Activated CD8-positive, alpha-beta memory T cell treated with anti-CD3 and anti-CD28 coated beads, Interleukin-2, amount 50 U/mL, for 4 hours (primary cell): ENCODE data around the gene SAPCD2.

Source experiments
- DNase-seq: peaks from one replicate; pipeline ENCODE4 v3.0.0-alpha.2; 2020

SAPCD2 gene

DNA sequence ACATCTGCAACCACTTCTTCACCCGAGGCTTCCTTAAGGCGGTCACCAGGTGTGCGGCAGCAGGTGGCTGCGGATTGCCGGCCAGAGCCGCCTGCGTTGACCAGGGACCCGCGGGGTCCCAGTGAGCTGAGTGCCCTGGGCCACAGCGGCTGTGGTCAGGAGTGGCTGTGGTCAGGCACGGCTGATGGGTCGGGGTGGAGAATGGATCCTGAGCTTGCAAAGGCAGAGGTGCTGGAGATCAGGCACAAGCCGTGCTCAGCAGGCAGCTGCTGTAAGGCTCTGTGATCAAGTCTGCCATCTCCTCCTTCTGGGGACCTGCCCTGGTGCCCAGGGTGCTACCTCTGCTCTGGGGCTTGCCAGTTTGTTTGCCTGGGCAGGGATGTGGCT lies 9.0 kb upstream of the SAPCD2 start:
- no peak for DNase-seq

DNA sequence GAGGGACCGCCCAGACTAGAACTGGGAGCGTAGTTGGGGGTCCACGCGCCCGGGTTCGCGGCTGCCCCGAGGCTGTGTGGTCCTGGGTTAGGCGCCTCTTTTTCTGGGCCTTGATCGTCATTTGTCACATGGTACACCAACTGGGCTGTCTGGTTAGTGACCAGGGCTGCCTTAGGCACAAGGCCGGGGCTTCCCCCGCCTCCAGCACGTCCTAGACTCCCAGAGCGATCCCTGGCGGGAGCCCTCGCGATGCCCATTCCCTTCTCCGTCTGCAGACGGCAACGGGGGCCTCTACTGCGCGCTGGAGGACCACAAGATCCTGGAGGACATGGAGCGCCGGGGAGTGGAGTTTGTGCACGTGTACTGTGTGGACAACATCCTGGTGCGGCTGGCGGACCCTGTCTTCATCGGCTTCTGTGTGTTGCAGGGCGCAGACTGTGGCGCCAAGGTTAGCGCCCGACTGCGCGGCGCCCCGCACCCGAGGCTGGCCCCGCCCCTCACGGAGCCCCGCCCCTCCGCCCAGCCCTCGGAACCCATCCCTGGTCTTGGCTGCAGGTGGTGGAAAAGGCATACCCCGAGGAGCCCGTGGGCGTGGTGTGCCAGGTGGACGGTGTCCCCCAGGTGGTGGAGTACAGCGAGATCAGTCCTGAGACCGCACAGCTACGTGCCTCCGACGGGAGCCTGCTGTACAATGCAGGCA lies 8.5 kb upstream of the SAPCD2 start:
- no peak for DNase-seq

DNA sequence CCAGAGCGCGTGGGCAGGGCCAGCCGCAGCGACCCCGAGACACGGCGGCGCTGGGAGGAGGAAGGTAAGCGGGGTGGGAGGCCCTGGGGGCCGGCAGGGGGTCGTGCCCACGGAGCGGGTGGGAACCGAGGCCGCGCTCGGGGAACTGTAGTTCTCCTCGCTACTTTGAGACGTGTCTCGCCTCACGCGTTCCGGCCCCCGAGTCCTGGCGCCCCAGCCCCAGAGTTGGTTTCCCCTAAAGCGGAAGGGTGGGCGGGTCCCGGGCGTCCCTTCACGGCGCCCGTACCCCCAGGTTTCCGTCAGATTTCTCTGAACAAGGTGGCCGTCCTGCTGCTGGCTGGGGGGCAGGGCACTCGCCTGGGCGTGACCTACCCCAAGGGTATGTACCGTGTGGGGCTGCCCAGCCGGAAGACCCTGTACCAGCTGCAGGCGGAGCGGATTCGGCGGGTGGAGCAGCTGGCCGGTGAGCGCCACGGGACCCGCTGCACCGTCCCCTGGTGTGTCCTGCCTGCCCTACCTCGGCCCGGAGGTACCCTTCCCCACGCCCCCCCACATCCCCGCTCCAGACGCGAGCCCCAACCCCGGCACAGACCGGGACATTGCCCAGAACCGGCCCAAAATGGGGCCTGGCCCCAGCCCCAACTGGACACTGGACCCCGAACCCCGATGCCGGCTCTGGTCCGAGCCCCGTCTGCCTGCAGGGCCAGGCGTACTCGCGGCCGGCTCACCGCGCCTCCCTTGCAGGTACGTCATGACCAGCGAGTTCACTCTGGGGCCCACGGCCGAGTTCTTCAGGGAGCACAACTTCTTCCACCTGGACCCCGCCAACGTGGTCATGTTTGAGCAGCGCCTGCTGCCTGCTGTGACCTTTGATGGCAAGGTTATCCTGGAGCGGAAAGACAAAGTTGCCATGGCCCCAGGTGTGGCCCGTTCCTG lies 7.7 kb upstream of the SAPCD2 start:
- DNase-seq: peak; percentile 43

DNA sequence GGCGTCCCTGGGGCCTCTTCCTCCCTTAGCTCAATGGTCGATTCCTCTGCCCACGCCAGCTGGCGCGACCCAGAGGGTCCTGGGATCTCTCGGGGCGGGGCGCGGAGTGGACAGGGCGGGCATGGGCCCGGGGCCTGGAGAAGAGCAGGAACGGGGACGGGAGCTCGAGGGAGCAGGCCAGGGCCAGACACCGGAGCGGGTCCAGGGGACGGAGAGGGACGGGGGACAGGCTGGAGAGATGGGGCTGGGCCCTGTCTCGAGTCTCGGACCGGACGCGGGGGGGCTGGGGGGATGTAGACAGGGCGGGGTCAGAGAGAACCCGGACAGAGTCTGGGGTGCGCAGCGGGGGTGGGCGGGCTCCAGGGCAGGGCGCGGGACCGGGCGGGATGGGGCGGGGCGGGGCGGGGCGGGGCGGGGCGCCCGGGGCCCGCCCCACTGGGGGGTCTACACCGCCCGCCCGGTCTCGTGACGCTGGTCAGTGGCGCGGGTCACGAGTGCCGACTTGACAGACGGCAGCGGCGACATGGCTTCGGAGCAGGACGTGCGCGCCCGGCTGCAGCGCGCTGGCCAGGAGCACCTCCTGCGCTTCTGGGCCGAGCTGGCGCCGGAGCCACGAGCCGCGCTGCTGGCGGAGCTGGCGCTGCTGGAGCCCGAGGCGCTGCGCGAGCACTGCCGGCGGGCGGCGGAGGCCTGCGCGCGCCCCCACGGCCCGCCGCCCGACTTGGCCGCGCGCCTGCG lies 6.8 kb upstream of the SAPCD2 start, which contains the start of gene UAP1L1:
Gene UAP1L1 (plus strand): TSS at position 508 of the 738 bp plus-strand sequence. CDS start 16 bp downstream, at position 524.
- peak; percentile 39 for DNase-seq

DNA sequence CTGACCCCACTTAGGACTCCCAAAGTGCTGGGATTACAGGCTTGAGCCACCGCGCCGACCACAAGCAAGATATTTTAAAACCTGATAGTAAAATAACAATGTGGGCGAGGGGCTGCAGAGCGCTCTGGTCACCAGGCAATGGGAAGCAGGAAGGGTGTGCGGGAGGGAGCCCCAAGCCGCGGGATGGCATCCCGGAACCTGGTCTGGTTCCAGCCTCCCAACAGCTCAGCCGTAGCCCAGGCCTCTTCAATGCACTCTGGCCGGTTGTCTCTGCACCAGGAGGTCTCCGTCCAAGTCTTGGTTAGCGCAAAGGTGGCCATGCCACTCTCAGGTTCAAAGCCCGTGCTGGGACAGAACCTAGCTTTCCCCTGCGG lies 6.3 kb upstream of the SAPCD2 start:
- no peak for DNase-seq

DNA sequence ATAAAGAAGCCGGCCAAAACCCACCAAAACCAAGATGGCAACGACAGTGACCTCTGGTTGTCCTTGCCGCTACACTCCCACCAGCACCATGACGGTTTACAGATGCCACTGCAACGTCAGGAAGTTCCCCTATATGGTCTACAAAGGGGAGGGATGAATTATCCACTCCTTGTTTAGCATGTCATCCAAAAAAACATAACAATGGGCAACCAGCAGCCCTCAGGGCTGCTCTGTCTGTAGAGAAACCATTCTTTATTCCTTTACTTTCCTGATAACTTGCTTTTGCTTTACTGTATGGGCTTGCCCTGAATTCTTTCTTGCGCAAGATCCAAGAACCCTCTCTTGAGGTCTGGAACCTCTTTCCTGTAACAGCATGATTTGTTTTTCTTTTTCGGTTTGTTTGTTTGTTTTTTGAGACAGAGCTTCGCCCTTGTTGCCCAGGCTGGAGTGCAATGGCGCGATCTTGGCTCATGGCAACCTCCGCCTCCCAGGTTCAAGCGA lies 5.0 kb upstream of the SAPCD2 start:
- no peak for DNase-seq

DNA sequence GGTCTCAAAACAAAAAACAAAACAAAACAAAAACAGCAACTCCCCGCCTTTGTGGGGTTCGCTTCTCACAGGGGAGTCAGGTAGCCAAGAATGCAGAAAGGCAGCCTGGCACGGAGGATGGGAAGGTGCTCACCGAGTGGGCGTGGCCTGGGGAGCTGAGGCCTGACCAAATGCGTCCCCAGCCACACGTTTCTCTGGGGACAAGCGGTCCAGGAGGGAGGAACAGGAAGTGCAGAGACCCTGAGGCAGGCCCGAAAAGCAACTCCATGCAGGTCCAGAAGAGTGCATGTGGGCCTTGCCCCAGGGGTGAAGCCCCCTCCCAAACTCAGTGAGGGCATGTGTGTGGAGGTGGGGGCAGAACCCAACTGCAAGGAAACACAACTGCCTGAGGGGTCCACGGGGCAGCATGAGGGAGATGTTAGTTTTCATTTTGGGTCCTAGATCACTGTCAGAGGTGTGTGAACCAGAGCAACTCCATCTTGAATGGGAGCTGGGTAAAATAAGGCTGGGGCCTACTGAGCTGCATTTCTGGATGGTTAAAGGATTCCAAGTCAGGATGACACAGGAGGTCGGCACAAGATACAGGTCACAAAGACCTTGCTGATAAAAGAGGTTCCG lies 4.4 kb upstream of the SAPCD2 start:
- no peak for DNase-seq

DNA sequence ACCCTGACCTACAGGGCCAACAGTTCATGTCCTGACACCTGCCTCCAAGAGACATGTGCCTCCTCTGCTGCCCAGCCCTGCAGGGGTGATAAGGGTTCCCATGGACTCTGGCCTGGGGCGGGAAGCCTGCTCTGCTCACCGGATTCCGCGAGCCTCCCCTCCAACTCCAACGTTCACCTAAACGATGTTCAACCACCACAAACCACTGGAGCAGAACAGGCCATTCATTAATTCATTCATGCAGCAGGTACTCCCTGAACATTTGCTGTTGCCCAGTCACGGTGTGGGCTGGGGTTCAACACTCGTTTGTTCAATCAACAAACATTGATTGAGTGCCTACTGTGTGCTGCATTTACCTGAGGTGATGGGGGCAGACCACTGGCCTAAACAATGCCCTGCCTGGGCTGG lies 3.6 kb upstream of the SAPCD2 start:
- no peak for DNase-seq

DNA sequence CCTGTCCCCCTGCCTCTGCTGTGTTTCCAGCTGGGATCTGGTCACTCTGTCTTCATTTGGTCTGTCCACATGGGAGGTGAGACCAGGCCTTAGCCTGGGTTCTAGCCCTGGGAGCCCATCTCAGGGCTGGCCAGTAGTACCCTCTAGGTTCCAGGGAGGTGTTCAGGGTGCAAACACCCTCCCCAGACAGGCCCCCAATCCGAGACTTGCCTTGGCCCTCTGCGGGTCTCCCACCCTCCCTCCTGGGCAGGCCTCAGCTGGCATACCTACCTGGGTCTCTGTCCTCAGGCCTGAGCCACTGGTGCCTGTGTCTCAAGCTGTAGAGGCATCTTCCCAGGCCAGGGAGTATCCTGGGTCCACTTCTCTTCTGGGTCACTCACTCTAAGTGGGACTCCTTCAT lies 925 bp upstream of the SAPCD2 start:
- DNase-seq: no peak

DNA sequence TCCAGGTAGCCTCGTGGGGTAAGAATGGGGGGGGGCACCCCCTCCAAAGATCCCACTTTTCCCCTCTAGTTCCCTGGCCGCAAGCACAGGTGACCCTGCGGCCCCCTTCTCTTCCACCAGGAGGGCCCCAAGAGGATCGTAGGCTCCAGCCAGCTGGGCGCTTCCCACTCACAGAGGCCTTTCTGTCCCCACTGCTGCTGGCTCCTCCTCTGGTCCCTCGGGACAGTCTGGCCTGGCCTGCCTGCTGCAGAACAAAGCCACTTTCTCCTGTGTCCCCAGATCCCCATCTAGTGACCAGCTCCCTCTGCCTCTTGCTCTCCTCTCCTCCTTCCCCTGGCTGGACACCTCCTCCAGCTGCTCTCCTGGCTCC lies 534 bp upstream of the SAPCD2 start:
- DNase-seq: no peak

DNA sequence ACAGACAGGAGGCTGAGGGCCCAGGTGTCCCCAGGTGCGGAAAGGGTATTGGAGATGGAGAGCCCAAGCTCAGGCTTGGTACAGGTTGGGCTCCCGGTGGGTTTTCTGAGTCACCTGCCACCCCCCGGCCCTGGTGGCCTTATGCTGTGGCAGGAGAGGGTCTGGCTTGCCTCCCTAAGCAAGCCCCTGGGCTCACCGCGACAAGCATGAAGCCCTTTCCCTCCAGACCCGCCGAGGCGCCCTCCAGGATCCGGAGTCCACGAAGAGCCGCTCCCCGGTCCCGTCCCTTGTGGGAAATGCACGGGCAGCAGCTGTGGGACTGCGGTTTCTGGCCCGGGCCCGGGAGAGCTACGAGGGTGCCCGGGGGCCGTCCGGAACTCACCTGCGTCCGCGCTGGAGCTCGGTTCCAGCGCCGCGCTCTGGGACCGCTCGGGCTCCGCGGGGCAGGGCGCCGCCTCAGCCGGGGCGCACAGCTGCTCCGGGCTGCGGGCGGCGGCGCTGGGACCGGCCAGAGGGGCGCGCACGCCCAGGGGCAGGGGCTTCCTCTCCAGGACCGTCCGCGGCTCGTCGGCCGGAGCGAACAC lies 757 bp downstream of the SAPCD2 start:
- no peak for DNase-seq

DNA sequence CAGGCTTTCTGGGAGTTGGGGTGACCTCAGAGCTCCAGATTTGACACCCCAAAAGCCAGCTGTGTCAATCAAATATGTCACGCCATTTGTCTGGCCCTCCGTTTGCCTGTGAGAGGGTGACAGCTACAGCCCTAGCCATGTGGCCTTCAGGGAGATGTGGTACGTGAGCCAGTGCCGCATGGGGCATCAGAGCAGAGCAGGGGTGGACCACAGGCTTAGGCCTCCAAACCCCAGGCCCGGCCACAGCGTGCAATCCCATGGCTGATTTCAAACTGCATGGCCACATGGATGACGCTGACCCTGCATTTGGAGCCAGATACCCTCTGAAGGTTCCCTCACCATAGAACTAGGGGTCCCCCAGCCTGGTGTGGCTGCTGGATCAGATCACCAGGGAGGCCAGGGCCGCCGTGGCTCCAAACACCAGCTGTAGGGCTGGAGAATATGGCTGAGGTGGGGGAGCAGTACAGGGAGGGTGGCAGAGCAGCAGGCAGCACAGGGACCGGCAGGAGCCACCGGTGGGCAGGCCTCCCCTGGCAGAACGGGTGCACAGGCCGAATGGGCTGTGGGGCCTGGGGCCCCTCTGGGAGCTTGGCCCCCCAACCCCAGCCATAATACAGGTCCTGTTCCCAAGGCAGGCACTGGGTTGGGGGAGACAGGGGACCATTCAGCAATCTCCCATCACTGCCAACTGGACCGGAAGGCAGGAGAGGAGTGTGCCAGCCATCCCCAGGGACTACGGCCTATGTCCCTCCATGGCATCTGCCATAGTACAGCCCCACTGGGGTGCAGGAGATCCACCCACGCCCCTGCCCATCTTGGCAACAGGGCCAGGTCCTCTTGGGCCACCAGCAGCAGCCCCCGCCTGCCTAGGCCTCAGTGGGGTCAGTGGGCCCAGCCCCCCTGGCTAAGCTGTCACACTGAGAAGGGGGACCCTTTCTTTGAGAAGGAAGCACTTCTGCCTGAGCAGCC lies 1.5 kb downstream of the SAPCD2 start:
- no peak for DNase-seq

DNA sequence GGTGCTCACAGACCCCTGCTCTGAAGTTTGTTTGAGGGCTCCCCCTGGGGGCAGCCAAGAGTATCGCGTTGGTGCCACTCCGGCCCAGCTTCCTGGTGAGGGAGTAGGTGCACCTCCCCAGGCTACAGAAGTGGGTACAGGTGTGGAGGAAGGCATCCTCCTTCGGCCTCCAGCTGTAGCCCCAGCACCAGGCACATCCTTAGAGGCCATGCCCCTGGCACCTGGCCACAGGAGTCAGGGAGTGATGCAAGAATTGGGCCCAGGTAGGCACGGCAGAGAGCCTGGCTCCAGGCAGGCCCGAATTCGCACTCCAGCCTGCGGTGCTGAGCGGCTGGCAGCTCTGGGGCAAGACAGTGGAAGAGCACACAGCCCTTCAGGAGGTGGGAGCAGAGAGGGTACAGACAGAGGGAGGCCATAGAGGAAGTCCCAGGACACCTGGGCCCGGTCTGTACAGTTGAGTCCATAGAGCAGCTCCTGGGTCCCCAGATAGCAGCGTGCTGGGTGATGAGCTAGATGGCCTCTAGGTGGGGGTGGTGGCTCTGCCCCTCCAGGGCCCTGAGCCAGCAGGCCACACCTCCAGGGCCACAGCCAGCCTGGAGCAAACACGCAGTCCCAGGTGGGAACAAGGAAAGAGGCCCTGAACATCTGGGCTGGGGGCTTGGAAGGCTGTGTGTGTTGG lies 2.4 kb downstream of the SAPCD2 start:
- DNase-seq: peak; percentile 85

DNA sequence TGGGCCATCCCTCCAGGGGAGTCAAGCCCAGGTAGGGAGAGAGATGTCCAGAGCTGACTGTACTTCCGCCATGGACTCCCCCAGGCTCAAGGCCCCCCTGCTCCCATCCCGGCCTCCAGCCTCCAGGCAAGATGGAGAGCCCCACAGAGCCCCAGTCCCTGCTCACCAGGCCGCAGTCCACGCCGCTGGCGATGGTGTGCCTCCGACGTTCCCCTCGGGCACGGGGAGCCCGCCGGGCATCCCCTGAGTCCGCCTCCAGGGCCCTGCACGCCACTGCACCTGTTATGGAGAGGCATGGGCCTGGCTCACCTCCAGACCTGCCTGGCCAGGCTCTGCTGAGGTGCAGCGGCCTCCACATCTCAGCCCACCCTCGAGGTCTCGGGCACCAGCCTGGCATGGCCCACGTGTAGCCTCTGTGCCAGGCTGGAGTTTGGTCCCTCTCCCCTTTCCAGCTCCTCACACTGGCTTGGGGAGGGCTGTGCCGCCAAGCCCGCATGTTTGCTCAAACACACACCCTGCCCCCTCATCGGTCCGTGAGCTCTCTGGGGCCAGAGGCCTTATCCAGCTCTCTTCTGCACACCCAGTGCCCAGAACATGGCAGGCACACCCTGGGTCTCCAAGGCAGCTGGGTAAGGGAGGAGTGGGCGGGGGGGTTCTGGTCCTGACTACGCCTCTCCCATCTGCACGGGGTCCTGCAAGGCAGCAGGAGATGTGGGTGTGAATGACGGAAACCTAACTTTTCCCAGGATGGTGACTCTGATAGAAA lies 4.1 kb downstream of the SAPCD2 start:
- DNase-seq: no peak

DNA sequence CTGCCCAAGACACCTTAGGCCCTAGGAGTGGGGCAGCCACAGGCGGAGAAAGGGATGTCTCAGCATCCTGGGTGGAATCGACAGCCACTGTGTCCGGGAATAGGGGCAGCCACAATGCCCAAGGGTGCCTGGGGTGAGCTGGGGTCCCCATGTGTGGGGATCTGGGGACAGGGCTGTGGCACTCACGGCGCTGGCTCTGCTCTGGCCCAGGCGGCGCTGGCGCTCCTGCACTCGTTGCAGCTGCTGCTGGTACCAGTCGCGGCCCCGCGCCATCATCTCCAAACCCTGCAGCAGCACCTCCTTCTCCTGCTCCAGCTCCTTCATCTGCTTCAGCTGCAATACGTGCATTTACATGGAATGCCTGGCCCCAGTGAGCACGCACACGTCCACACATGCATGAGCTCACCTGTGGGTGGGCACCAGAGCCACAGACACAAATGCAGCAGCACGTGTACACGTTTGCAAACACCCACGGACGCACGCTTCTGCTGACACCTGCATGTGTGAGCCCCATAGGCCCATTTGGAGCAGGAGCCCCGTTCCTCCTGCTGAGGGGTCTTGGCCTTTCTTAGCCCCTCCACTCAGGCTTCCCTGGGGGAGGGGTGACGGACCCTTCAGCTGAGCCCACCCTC lies 4.9 kb downstream of the SAPCD2 start:
- no peak for DNase-seq

DNA sequence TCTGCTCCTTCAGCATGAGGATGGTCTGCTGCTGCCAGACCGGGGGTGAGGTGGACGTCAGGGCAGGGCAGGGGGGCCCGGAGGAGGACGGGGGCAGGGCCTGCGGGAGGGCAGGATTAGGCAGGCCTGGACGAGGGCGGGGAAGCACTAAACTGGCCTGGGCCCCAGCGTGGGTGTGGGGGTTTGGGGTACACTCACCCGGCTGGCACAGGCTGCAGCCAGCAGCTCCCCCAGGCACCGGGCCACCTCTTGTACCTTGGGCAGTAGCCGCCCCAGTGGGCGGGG lies 5.5 kb downstream of the SAPCD2 start:
- DNase-seq: no peak

DNA sequence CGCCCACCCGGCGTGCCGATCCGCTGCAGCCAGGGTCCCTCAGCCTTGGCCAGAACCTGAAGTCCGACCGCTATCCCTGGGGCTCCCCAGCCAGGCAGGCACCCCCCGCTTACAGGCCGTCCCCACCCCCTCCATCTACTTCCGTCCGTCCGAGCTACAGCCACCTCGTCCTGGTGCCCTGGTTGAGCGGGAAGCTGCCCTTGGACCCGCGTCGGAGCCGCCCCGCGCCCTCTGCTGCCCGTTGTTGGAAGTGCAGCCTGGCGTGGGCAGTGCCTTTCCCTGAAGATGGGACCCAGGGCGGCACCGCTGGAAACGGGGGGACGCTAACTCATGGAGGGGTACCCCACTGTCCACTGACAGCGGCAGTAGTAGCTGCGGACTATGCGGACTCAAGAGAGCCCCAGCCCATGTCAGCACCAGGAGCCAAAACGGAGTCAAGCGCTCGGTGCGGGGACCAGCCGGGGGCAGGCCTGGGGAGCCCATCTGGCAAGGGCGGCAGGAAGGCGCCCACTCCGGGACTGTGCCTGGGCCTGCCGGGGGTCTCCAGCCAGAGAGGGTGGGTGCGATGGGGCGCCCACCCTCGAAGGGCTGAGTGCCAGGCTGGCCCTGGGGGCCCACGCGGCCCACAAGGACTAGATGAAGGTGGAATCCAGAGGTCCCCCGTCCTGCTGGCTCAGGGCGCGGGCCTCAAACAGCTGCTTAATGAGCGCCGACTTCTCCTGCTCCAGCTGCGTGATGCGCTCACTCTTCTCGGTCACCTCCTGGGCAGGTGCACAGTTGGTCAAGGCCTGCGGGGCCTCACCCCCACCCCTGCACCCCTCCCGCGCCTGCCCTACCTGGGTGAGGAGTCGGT lies 6.1 kb downstream of the SAPCD2 start:
- DNase-seq: peak; percentile 66

DNA sequence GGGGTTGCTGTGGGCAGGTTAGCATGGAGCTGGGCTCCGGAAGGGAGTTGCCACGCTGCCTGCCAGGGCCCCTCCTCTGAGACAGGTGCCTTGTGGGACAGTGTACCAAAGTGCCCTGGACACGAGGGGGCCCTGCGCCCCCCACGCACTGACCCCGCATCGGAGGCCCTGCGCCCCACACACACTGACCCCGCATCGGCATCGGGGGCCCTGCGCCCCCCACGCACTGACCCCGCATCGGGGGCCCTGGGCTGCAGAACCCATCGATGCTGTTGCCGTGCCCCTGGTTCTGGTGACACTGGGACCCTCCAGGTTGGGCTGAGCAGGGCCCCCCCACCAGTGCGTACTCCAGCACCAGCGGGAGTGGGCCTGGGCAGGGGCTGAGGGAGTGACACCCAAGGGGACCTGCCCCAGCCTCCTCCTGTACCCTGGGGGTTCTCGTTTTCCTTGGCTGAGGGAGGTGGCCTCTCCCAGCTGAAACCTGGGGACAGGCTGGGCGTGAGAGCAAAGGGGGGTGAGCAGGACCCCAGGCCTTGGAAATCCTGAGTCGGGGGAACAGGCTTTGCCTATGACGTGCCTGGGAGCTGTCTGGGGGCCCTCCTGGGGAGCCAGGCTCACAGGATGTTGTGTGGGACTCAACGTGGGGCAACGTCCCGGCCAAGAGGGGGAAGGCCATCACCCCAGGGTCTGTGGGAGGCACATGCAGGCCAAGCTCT lies 6.9 kb downstream of the SAPCD2 start:
- DNase-seq: no peak
